T-helper 17 cell (primary cell): ENCODE measurements around the gene RPS6KA2. TPM values are rescaled to one million over a fixed set of nuclear protein-coding genes. Genes with fewer than 3 reads are reported as not detected.
"Not testable (repeated sequence)": the region's sequence is repeated elsewhere in the genome, so short reads cannot be mapped to it uniquely, and the experiment has no call there.

Source experiments
- ATAC-seq: fragments of 150-1000 bp; cut with Tn5 transposase; 2 replicates; pipeline ENCODE4 v1.10.0; 2021; ENCODE audit warnings: mild to moderate bottlenecking, moderate library complexity
- DNase-seq, 3 donors: peaks; one replicate each; pipeline versions ENCODE4 v3.0.0 to v3.0.0-alpha.2; 2020 to 2021
- H3K9me3 ChIP-seq: one replicate; pipeline ENCODE4 v1.7.0; 2013; ENCODE audit warnings: low read length, mild to moderate bottlenecking; ENCODE audit not compliant: control insufficient read depth, poor library complexity, severe bottlenecking
- H3K27ac Mint-ChIP-seq: one replicate; pipeline ENCODE4 v1.8.0; 2022; ENCODE audit warnings: mild to moderate bottlenecking, moderate library complexity, mixed read lengths
- H3K27me3 Mint-ChIP-seq: one replicate; pipeline ENCODE4 v1.8.0; 2022; ENCODE audit warnings: mixed read lengths
- H3K36me3 Mint-ChIP-seq: one replicate; pipeline ENCODE4 v1.8.0; 2022; ENCODE audit warnings: low read depth, mixed read lengths
- H3K4me1 Mint-ChIP-seq: one replicate; pipeline ENCODE4 v1.8.0; 2022; ENCODE audit warnings: mild to moderate bottlenecking, mixed read lengths
- H3K4me3 Mint-ChIP-seq: one replicate; pipeline ENCODE4 v1.8.0; 2022; ENCODE audit warnings: mild to moderate bottlenecking, moderate library complexity, mixed read lengths
- total RNA-seq, 4 donors: library from RNA in 2 of 4; stranded (reverse) in 2 of 4; gene quantifications; one replicate each; pipeline ENCODE4 v1.2.3 and lab custom pipeline; 2022 to 2026

Gene RPS6KA2
- total RNA-seq, 2 donors from 2014 or later = 3.3 to 5.9 TPM

DNA sequence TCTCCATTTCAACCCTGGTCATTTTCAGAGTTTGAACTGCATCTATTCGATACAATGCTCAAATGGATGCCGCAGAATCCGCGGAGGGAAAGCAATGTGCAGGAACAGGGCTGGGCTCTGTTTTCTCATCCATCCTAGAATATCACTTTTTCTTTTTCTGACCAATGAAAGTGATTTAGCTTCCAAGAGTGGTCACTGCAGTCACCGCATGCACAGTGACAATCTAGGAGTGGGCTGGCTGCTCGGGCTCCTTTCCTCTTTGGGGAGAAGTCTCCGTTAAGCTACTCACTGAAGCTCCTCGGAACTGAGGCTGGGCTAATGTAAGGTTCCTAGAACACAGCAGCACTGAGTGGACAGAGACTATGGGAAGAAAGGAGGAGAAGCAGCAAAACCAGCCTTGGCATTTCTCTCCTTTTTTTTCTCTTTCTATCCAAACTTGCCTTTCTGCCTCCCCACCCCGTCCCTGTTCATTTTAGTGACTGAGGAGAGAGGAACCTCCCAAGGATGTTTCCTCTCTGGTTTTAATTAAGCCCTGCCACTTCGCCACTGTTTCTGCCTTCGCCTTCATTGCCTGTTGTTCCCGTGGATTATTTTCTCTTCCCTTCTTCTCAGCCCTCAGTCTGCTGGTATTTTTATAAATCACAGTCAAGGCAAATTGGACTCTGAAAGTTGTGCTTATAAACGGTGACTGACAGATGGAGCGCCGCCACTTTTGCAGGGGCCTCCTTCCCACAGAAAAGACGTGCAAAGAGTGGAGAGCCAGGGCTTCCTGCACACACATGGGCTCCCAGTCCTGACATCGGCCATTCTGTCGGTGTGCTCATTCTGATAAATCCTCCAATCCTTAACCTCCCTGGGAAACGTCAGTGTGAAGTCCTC lies 81.7 kb downstream of the RPS6KA2 start:
- Mint-ChIP-seq H3K4me1 (peaks cover 15% of the 10 kb centered on the region), H3K27me3 (peaks cover 9% of the 10 kb centered on the region), H3K36me3 (no peaks in the 10 kb centered on the region), H3K4me3 (no peak overlapping the region), H3K27ac (no peak overlapping the region)
- no peak for DNase-seq
- no peaks in the 10 kb centered on the region for H3K9me3 ChIP-seq
- ATAC-seq = no peak

DNA sequence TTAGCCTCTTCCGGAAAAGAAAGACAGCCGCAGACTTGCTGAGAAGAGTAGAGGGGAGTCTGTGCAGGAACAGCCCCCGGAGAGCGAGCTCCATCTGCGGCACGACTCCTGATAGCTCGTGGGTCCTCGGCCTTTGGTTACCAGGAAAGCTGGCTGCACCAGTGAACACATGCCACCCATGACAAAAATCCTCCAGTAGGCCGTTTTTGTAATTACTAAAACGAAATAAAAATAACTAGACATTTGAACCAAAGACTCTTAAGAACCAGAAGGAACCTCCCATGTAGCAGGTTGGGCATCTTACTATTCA lies 82.8 kb downstream of the RPS6KA2 start:
- Mint-ChIP-seq H3K4me3 (no peak overlapping the region), H3K27ac (peak overlapping the region; percentile 74), H3K27me3 (peaks cover 9% of the 10 kb centered on the region), H3K4me1 (peaks cover 17% of the 10 kb centered on the region), H3K36me3 (no peaks in the 10 kb centered on the region)
- ATAC-seq (no peak), DNase-seq (no peak)
- H3K9me3 ChIP-seq = no peaks in the 10 kb centered on the region

GRCh38 chr6:166543603-166544295 lies 83.3 kb downstream of the RPS6KA2 start:
- no peak for DNase-seq
- Mint-ChIP-seq H3K36me3 (no peaks in the 10 kb centered on the region), H3K4me1 (peaks cover 17% of the 10 kb centered on the region), H3K27me3 (peaks cover 9% of the 10 kb centered on the region), H3K4me3 (no peak overlapping the region), H3K27ac (peak overlapping the region; percentile 74)
- no peak for ATAC-seq
- H3K9me3 ChIP-seq = no peaks in the 10 kb centered on the region

DNA sequence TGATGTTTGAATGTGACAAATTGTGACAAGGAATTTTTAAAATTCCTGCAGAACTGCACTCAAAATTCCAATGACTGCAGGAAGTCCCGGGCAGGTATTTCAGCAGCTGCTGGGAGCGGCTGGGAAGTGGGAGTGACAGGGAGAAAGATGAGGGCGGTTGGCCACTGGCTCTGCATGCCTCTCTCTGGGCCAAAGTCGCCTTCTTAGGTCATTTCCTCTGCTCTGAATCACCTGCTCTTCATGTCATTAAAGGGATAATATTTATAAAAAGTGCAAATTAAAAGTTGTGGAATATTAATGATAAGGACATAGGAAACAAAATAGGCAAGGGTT lies 84.5 kb downstream of the RPS6KA2 start:
- no peak for ATAC-seq
- DNase-seq = no peak
- Mint-ChIP-seq H3K27me3 (peaks cover 5% of the 10 kb centered on the region), H3K36me3 (no peaks in the 10 kb centered on the region), H3K27ac (no peak overlapping the region), H3K4me1 (peaks cover 17% of the 10 kb centered on the region), H3K4me3 (no peak overlapping the region)
- no peaks in the 10 kb centered on the region for H3K9me3 ChIP-seq

DNA sequence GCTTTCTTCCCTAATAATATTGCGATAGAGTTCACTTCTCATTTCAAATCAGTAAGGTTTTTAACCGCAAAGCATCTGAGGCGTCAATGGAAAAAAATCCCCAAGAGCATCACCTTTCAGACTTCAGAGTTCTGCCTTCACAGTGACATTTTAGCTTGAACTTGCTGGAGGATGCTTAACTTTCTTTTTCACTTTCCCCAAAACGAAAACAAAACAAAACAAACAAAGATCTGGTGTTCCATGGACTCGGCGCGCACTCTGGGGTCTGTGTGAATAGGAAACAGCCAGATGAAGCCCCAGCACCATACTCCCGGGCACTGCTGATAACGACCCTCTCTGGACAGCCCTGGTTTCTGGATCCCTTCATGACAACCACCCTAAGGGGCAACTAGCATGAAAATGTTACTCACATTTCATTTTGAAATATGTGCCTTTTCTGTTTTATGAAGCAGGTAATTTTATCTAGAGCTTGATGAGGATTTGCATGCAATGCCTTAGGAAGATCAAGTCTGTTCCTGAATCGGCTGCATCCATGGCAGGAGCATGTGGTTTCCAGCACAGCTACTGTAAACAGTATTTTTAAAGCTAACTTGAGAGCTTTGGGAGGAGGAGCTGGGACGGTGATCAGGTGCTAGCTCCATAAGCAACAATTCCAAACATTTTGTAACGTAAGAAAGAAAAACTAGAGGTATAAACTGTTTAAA lies 85.0 kb downstream of the RPS6KA2 start:
- Mint-ChIP-seq H3K36me3 (no peaks in the 10 kb centered on the region), H3K27ac (peak overlapping the region; percentile 70), H3K4me1 (peaks cover 17% of the 10 kb centered on the region), H3K4me3 (peak overlapping the region; percentile 84), H3K27me3 (peaks cover under 1% of the 10 kb centered on the region)
- DNase-seq = no peak
- peak; percentile 23 for ATAC-seq
- H3K9me3 ChIP-seq = no peaks in the 10 kb centered on the region

DNA sequence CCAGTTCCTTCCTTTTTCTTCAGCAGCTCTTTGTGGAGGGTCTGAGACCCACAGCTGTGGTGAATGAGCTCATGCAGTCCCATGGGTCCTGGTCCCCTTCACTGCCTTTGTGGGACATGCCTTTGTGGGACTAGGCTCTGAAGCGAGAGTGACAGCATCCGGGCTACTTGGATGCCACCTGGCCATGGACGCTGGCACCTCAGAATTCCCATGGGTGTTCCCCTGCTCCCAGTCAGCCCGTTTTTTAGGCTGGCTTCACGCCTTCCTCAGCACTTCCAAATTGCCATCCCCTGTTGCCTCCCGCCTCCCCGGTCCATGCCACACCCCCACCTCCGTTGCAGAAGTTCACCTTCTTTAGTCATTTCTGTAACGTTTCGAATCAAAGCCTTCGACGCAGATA lies 85.7 kb downstream of the RPS6KA2 start:
- Mint-ChIP-seq H3K27ac (peak overlapping the region; percentile 70), H3K4me3 (peak overlapping the region; percentile 84)
- peak; percentile 27 for ATAC-seq

GRCh38 chr6:166540631-166541331 lies 86.3 kb downstream of the RPS6KA2 start:
- peak; percentile 95 for ATAC-seq

More for the DNA sequence above, 85.7 kb downstream of the RPS6KA2 start:
- no peaks in the 10 kb centered on the region for H3K27me3 Mint-ChIP-seq
- H3K4me1 Mint-ChIP-seq = peaks cover 17% of the 10 kb centered on the region
- no peaks in the 10 kb centered on the region for H3K36me3 Mint-ChIP-seq
- no peak for DNase-seq
- no peaks in the 10 kb centered on the region for H3K9me3 ChIP-seq

DNA sequence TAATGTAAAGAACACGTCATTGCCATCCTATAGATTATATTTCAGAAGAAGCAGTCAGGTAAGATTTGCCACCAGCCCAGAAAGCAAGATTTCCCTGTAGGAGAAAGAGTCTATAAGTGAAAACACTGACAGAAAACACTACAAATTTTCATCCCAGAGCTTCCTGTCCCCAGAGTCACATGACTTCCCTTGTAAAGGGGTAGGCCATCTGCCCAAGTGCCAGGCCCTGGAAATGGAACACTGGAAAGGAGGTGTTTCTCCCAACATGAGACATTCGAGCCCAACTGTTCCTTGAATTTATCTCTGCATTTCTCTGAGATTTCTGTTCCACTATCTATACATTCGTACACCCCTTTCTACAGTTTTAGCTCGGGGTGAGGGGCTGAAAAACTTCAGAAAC lies 87.5 kb downstream of the RPS6KA2 start:
- Mint-ChIP-seq H3K27ac (no peak overlapping the region), H3K4me3 (no peak overlapping the region), H3K27me3 (no peaks in the 10 kb centered on the region), H3K4me1 (peaks cover 17% of the 10 kb centered on the region), H3K36me3 (no peaks in the 10 kb centered on the region)
- DNase-seq (no peak), ATAC-seq (no peak)
- H3K9me3 ChIP-seq = no peaks in the 10 kb centered on the region

More at GRCh38 chr6:166540631-166541331, 86.3 kb downstream of the RPS6KA2 start:
- Mint-ChIP-seq H3K4me1 (peaks cover 17% of the 10 kb centered on the region), H3K4me3 (peak overlapping the region; percentile 84), H3K27me3 (no peaks in the 10 kb centered on the region), H3K27ac (peak overlapping the region; percentile 70), H3K36me3 (no peaks in the 10 kb centered on the region)
- peak in 2 of 3 donors; percentile 25 to 33 for DNase-seq
- no peaks in the 10 kb centered on the region for H3K9me3 ChIP-seq

DNA sequence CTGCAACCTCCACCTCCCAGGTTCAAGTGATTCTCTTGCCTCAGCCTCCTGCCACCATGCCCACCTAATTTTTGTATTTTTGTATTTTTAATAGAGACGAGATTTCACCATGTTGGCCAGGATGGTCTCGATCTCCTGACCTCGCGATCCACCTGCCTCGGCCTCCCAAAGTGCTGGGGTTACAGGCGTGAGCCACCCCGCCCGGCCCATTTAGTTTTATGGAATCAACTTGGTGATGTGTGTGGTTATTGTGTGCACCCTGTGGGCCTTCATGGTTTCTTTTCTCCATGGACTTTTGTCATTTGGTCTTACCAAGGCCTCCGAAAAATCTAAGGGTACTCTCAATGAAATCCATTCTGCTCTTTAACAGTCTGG lies 88.1 kb downstream of the RPS6KA2 start:
- H3K36me3 Mint-ChIP-seq, H3K9me3 ChIP-seq, H3K27me3 Mint-ChIP-seq, DNase-seq, H3K27ac Mint-ChIP-seq, ATAC-seq, H3K4me3 Mint-ChIP-seq: not testable (repeated sequence)
- peaks cover 17% of the 10 kb centered on the region for H3K4me1 Mint-ChIP-seq

- no peak overlapping the region for H3K4me3 Mint-ChIP-seq
- no peaks in the 10 kb centered on the region for H3K36me3 Mint-ChIP-seq
- no peak overlapping the region for H3K27ac Mint-ChIP-seq
- no peaks in the 10 kb centered on the region for H3K9me3 ChIP-seq
- ATAC-seq (no peak), DNase-seq (no peak)
- no peaks in the 10 kb centered on the region for H3K27me3 Mint-ChIP-seq
- H3K4me1 Mint-ChIP-seq = peaks cover 17% of the 10 kb centered on the region
Measured at GRCh38 chr6:166538297-166539010, 88.6 kb downstream of the RPS6KA2 start.

- no peak for ATAC-seq
- H3K27ac Mint-ChIP-seq = no peak overlapping the region
Measured at GRCh38 chr6:166534658-166535406, 92.2 kb downstream of the RPS6KA2 start.

DNA sequence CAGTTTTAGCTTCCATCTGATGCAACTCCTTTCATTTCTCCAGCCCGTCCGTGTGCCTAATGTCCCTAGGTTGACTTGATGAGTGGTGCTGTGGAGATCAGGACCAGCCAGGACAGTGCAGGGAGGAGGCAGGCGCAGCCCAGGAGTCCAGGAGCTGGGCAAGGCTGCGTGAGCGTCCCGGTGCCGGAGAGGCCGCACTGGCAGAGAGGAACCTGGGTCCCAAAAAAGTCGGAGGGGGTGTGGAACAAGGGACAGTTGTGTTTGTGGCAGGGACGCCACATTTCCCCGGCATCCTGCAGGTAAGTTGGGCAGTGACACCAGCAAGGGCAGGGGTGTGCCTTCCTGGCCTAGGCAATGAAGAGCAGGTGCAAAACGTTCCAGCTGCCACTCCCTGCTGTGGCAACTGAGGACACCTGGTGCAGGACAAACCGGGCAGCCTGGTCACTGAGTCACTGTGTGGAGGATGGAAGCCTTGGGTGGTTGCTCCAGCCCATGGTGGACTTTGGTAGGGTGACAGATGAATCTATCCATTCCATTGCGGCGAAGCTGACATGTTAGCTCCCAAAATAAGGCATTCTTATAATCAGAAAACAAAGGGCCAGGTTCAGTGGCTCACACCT lies 93.7 kb downstream of the RPS6KA2 start:
- no peaks in the 10 kb centered on the region for H3K36me3 Mint-ChIP-seq
- no peak for DNase-seq
- no peaks in the 10 kb centered on the region for H3K27me3 Mint-ChIP-seq
- ATAC-seq = no peak
- H3K4me1 Mint-ChIP-seq = peaks cover 3% of the 10 kb centered on the region
- no peaks in the 10 kb centered on the region for H3K9me3 ChIP-seq
- H3K4me3 Mint-ChIP-seq = no peak overlapping the region
- H3K27ac Mint-ChIP-seq = no peak overlapping the region

More at GRCh38 chr6:166534658-166535406, 92.2 kb downstream of the RPS6KA2 start:
- no peak for DNase-seq
- Mint-ChIP-seq H3K36me3 (no peaks in the 10 kb centered on the region), H3K4me1 (peaks cover 3% of the 10 kb centered on the region), H3K27me3 (no peaks in the 10 kb centered on the region), H3K4me3 (no peak overlapping the region)
- H3K9me3 ChIP-seq = no peaks in the 10 kb centered on the region
